Lower leg skin (tissue), 4 donors: ENCODE data around the gene COMT. TPM values are rescaled to one million over a fixed set of nuclear protein-coding genes. Genes with fewer than 3 reads are reported as not detected.

Experiments
- DNase-seq, 2 donors: peaks; one replicate each; pipeline ENCODE4 v3.0.0-alpha.2; 2019; ENCODE audit warnings: low spot score in 2 of 2
- H3K4me3 ChIP-seq: fragments of 200-600 bp; sonication (generic); 2 replicates; pipeline ENCODE4 v1.5.1; 2017; ENCODE audit warnings: mild to moderate bottlenecking, low read depth; ENCODE audit not compliant: poor library complexity, severe bottlenecking
- POLR2A ChIP-seq, 2 donors: fragments of 450-650 bp; IDR thresholded peaks; one replicate each; pipeline ENCODE4 v1.6.1; 2016 to 2017; ENCODE audit warnings: antibody characterized with exemption in 2 of 2, mild to moderate bottlenecking in 1 of 2, moderate library complexity in 1 of 2
- WGBS, 2 donors: methylation state at CpG; one replicate each; pipeline ENCODE4 v1.1.5; 2018; 5-methylcytosine and 5-hydroxymethylcytosine counted together
- intact Hi-C: fragments of 100-400 bp; cut with DNase I; formaldehyde crosslinking; loops from one replicate; pipeline ENCODE4 v1.15.0; 2023; ENCODE audit warnings: low total_unique reads
- total RNA-seq, 4 donors: library from RNA; depleted of rRNA; stranded (reverse); fragments of >200 nt; gene quantifications; one replicate each; pipeline ENCODE4 v1.1.0, GENCODE V29; 2016
- TF ChIP-seq, protein P1 (sequence below), 3 donors: fragments of 450-650 bp; IDR thresholded peaks; one replicate each; pipeline ENCODE4 v1.5.1; 2016; ENCODE audit warnings: antibody characterized with exemption in 3 of 3, mild to moderate bottlenecking in 3 of 3, moderate library complexity in 2 of 3

Gene COMT
- total RNA-seq, 4 donors from 2014 or later, result 224 to 306 (median 272) TPM

DNA sequence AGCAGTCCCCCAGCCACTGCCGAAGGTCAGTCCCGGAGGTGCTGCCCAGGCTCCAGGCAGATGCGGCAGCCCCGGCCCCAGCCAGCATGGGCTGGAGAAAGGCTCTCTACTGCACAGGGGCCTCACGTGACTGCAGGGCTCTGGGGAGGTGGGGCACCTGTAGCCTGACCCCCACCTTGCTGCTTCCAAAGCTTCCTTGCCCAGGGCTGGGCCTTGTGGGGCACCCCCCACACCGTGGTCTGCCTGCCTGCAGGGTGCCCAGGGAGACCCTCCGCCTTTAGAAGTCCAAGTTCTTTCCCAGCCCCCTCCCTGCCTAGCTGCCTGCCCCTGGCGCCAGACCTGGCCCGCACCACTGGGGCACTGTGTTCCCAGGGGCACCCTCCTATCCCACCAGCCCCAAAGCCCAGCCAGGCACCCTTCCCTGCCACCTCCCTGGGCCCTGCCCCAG lies 28.5 kb downstream of the COMT start:
- TF ChIP-seq, protein P1, sequence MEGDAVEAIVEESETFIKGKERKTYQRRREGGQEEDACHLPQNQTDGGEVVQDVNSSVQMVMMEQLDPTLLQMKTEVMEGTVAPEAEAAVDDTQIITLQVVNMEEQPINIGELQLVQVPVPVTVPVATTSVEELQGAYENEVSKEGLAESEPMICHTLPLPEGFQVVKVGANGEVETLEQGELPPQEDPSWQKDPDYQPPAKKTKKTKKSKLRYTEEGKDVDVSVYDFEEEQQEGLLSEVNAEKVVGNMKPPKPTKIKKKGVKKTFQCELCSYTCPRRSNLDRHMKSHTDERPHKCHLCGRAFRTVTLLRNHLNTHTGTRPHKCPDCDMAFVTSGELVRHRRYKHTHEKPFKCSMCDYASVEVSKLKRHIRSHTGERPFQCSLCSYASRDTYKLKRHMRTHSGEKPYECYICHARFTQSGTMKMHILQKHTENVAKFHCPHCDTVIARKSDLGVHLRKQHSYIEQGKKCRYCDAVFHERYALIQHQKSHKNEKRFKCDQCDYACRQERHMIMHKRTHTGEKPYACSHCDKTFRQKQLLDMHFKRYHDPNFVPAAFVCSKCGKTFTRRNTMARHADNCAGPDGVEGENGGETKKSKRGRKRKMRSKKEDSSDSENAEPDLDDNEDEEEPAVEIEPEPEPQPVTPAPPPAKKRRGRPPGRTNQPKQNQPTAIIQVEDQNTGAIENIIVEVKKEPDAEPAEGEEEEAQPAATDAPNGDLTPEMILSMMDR (IDR thresholded peaks at IDR 0.05), result no peak
- TF ChIP-seq POLR2A (IDR thresholded peaks at IDR 0.05), result no peak
- intact Hi-C loops, result loop anchor here (5.0 kb wide), 2 partner anchors 42 to 157 kb away; no protein-coding TSS in a partner anchor
- no peak overlapping the region for H3K4me3 ChIP-seq
- WGBS, 2 donors, result 65 to 72% methylated on average over 9 of the region's 9 CpGs
- DNase-seq, result no peak

- intact Hi-C loops, result loop anchor here (5.0 kb wide), 2 partner anchors 42 to 157 kb away; no protein-coding TSS in a partner anchor
- no peak overlapping the region for H3K4me3 ChIP-seq
- 54 to 55% methylated on average over 21 to 22 of the region's 25 CpGs for WGBS, 2 donors
- DNase-seq, result peak; percentile 42 to 94
- TF ChIP-seq, protein P1 (IDR thresholded peaks at IDR 0.05), result no peak
- TF ChIP-seq POLR2A (IDR thresholded peaks at IDR 0.05), result no peak
Observed at GRCh38 chr22:19970479-19971275, 29.1 kb downstream of the COMT start.

DNA sequence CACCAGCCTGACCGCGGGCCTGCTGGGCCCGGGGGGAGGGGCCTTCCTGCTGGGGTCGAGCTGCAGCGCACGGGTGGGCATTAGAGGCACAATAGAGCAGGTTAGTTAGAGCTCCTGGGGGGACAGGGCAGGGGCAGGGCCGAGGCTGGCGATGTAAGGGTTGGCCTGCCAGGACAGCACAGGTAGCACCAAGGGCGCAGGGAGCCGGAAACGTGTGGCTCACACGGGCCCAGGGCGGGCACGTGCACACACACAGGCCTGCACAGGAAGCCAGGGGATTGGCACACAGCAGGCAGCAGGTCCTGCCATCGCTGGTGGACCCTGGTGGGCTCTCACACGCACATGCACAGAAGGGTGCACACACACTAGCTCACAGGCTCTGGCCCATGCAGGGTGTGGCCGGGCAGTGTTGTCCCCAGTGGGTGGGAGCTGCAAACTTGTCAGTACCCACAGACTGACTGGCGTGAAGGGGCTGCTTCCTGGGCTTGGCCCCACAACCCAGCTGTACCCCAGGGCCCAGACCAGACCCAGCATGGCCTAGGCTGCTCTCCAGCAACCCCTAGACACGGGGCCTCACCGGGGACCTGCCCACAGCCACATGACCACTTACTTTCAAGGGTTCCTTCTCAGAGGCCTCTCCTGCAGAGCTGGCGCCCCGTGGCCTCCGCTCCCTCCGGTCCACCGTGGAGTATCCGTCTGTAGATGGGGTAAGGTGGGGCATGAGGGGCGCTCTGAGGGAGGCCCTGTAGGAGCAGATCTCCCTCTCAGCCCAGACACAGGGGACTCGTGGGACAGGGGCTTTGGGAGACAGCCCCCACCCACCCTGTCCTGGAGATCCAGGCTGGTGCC lies 29.9 kb downstream of the COMT start:
- no peak for TF ChIP-seq POLR2A (IDR thresholded peaks at IDR 0.05)
- TF ChIP-seq, protein P1 (IDR thresholded peaks at IDR 0.05), result no peak
- WGBS, 2 donors, result 62 to 63% methylated on average over 25 of the region's 28 CpGs
- H3K4me3 ChIP-seq, result no peak overlapping the region
- intact Hi-C loops, result loop anchor here (5.0 kb wide), 2 partner anchors 41 to 156 kb away; no protein-coding TSS in a partner anchor
- no peak for DNase-seq

GRCh38 chr22:19972251-19972650 lies 30.7 kb downstream of the COMT start:
- 70 to 84% methylated on average over 7 to 9 of the region's 9 CpGs for WGBS, 2 donors
- intact Hi-C loops, result loop anchor here (5.0 kb wide), 2 partner anchors 40 to 155 kb away; no protein-coding TSS in a partner anchor
- no peak overlapping the region for H3K4me3 ChIP-seq
- TF ChIP-seq, protein P1 (IDR thresholded peaks at IDR 0.05), result no peak
- no peak for TF ChIP-seq POLR2A (IDR thresholded peaks at IDR 0.05)
- no peak for DNase-seq

- TF ChIP-seq POLR2A (IDR thresholded peaks at IDR 0.05), result no peak
- TF ChIP-seq, protein P1 (IDR thresholded peaks at IDR 0.05), result no peak
- no peak overlapping the region for H3K4me3 ChIP-seq
- 87 to 91% methylated on average over 47 to 50 of the region's 50 CpGs for WGBS, 2 donors
- intact Hi-C loops, result loop anchor here (5.0 kb wide), 2 partner anchors 39 to 154 kb away; no protein-coding TSS in a partner anchor
- DNase-seq, result no peak
Observed at GRCh38 chr22:19972652-19973550, 31.3 kb downstream of the COMT start.
